GM23248 (cell line): ENCODE data around the gene ATP2C2. TPM values are rescaled to one million over a fixed set of nuclear protein-coding genes. Genes with fewer than 3 reads are reported as not detected.

Source experiments
- DNase-seq: peaks from one replicate; pipeline ENCODE4 v3.0.0-alpha.2; 2015
- H2AFZ ChIP-seq: fragments of 200-600 bp; sonication (generic); 2 replicates; pipeline ENCODE4 v1.6.1; 2016; ENCODE audit warnings: antibody characterized with exemption
- H3F3A ChIP-seq: fragments of 200-600 bp; sonication (generic); 2 replicates; pipeline ENCODE4 v1.6.1; 2016; ENCODE audit warnings: mild to moderate bottlenecking, antibody characterized with exemption, mixed run types; ENCODE audit not compliant: insufficient read depth
- H3K27ac ChIP-seq: fragments of 200-600 bp; sonication (generic); 2 replicates; pipeline ENCODE4 v1.5.1; 2016; ENCODE audit warnings: mild to moderate bottlenecking
- H3K27me3 ChIP-seq: fragments of 200-600 bp; sonication (generic); replicated peaks from 2 replicates; pipeline ENCODE4 v1.6.1; 2016; ENCODE audit warnings: mild to moderate bottlenecking; ENCODE audit not compliant: insufficient read depth
- H3K36me3 ChIP-seq: fragments of 200-600 bp; sonication (generic); 2 replicates; pipeline ENCODE4 v1.6.1; 2016; ENCODE audit warnings: low read depth, mild to moderate bottlenecking
- H3K4me1 ChIP-seq: fragments of 200-600 bp; sonication (generic); 2 replicates; pipeline ENCODE4 v1.6.1; 2016; ENCODE audit warnings: mild to moderate bottlenecking; ENCODE audit not compliant: insufficient read depth
- H3K4me2 ChIP-seq: fragments of 200-600 bp; sonication (generic); one replicate; pipeline ENCODE4 v1.6.1; 2016; ENCODE audit warnings: mild to moderate bottlenecking; ENCODE audit not compliant: unreplicated experiment
- H3K4me3 ChIP-seq: fragments of 200-600 bp; sonication (generic); 2 replicates; pipeline ENCODE4 v1.5.1; 2016; ENCODE audit warnings: mild to moderate bottlenecking
- H3K79me2 ChIP-seq: fragments of 200-600 bp; sonication (generic); 2 replicates; pipeline ENCODE4 v1.6.1; 2016; ENCODE audit warnings: mild to moderate bottlenecking; ENCODE audit not compliant: insufficient read depth
- H3K9ac ChIP-seq: fragments of 200-600 bp; sonication (generic); 2 replicates; pipeline ENCODE4 v1.6.1; 2016; ENCODE audit warnings: mild to moderate bottlenecking
- H3K9me2 ChIP-seq: fragments of 200-600 bp; sonication (generic); 2 replicates; pipeline ENCODE4 v1.6.1; 2016; ENCODE audit warnings: mixed run types, mild to moderate bottlenecking, moderate library complexity; ENCODE audit not compliant: insufficient read depth
- H3K9me3 ChIP-seq: fragments of 200-600 bp; sonication (generic); one replicate; pipeline ENCODE4 v1.6.1; 2017; ENCODE audit warnings: low read depth
- H4K20me1 ChIP-seq: fragments of 200-600 bp; sonication (generic); 2 replicates; pipeline ENCODE4 v1.6.0; 2016; ENCODE audit not compliant: insufficient read depth
- EZH2 ChIP-seq: fragments of 200-600 bp; sonication (generic); IDR thresholded peaks from 2 replicates; pipeline ENCODE4 v1.6.1; 2018; ENCODE audit warnings: antibody characterized with exemption, mild to moderate bottlenecking; ENCODE audit not compliant: insufficient read depth, poor library complexity, severe bottlenecking
- EZH2phosphoT487 ChIP-seq: fragments of 200-600 bp; sonication (generic); IDR thresholded peaks from 2 replicates; pipeline ENCODE4 v1.6.1; 2018; ENCODE audit warnings: antibody characterized with exemption, moderate library complexity, mild to moderate bottlenecking, low read depth; ENCODE audit not compliant: insufficient read depth
- WGBS, 2 experiments: methylation state at CpG; one replicate each; pipeline ENCODE4 v1.1.6; 2015 to 2017; ENCODE audit warnings: low lambda C conversion rate in 2 of 2, low coverage in 1 of 2; ENCODE audit errors: missing lambda C conversion rate in 2 of 2; 5-methylcytosine and 5-hydroxymethylcytosine counted together
- in situ Hi-C: fragments of 300-500 bp; cut with MboI; formaldehyde crosslinking; loops from 2 replicates; pipeline ENCODE4 v1.15.0; 2020
- polyA plus RNA-seq: library from polyadenylated mRNA; unstranded; fragments of >200 nt; fragmentation: Nextera tagmentation; extraction: Ambion mirVana; gene quantifications from 2 replicates; pipeline ENCODE4 v1.2.1, GENCODE V29; 2016
- total RNA-seq: library from RNA; depleted of rRNA; stranded (reverse); fragments of >200 nt; shearing (Covaris generic); gene quantifications from 2 replicates; pipeline ENCODE4 v1.2.3, GENCODE V29; 2014

The ATP2C2 gene
- total and polyA plus RNA-seq, 2 experiments from 2014 or later: 0.84 TPM; not detected in 1

- in situ Hi-C loops: no loop called here
- no peak for TF ChIP-seq EZH2phosphoT487
- TF ChIP-seq EZH2: no peak
These were observed 12.1 kb downstream of the ATP2C2 start for GRCh38 chr16:84380405-84380804.

DNA sequence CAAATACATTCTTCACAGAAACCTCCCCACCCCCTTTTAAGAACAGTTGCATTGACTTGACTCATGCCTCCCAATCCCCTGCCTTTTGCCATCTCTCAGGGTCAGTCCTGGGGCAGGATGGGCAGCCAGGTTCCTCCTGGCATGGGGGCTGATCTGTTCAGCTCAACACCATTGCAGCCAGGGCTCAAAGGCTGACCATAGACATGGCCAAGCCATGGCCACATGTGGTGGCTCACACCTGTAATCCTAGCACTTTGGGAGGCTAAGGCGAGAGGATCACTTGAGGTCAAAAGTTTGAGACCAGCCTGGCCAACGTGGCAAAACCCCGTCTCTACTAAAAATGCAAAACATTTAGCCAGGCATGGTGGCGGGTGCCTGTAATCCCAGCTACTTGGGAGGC is 14.1 kb downstream of the ATP2C2 start:
- WGBS, 2 experiments: 53 to 60% methylated on average over 4 of the region's 4 CpGs

More at GRCh38 chr16:84380405-84380804, 12.1 kb downstream of the ATP2C2 start:
- no peak overlapping the region for H3K4me3 ChIP-seq
- no peak for DNase-seq
- H3F3A ChIP-seq: no peaks in the 10 kb centered on the region
- no peaks in the 10 kb centered on the region for H3K9me3 ChIP-seq
- H3K36me3 ChIP-seq: no peaks in the 10 kb centered on the region
- H3K9ac ChIP-seq: no peak overlapping the region
- peaks cover 21% of the 10 kb centered on the region; the same call in 1 of the 2 replicates for H3K27me3 ChIP-seq
- no peaks in the 10 kb centered on the region for H4K20me1 ChIP-seq
- 65 to 69% methylated on average over 8 of the region's 8 CpGs for WGBS, 2 experiments
- no peaks in the 10 kb centered on the region for H3K79me2 ChIP-seq
- no peaks in the 10 kb centered on the region for H3K4me1 ChIP-seq
- no peak overlapping the region for H3K4me2 ChIP-seq
- no peak overlapping the region for H3K27ac ChIP-seq
- no peaks in the 10 kb centered on the region for H3K9me2 ChIP-seq
- H2AFZ ChIP-seq: no peak overlapping the region

DNA sequence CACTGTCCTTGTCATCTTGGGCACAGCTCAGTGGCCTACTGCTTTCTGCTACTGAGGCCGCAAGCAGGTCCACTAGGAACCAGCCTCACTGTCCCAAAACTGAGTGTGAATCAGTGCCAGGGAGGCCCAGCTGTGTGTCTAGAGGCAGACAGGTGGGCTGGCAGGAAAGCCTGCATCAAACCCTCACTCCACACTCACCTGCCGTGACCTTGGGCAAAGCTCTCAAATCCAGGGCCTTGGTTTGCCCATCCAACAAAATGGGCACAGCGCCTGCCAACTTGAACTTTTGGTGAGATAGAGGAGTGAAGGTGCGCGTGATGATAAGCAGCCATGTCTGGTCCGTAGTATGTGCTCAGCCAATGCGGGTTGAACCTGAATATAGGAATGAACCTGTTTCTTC is 14.8 kb downstream of the ATP2C2 start:
- no peaks in the 10 kb centered on the region for H3K36me3 ChIP-seq
- no peaks in the 10 kb centered on the region for H3F3A ChIP-seq
- in situ Hi-C loops: no loop called here

More for the DNA sequence above, 14.1 kb downstream of the ATP2C2 start:
- no peak for TF ChIP-seq EZH2
- TF ChIP-seq EZH2phosphoT487: no peak
- Histone ChIP-seq H3K4me1 (no peaks in the 10 kb centered on the region), H3K9me2 (no peaks in the 10 kb centered on the region), H3K79me2 (no peaks in the 10 kb centered on the region), H3K4me2 (no peak overlapping the region), H2AFZ (no peak overlapping the region), H3K36me3 (no peaks in the 10 kb centered on the region), H3K27ac (no peak overlapping the region), H4K20me1 (no peaks in the 10 kb centered on the region), H3K4me3 (no peak overlapping the region), H3K27me3 (peaks cover 12% of the 10 kb centered on the region; the same call in 1 of the 2 replicates), H3K9me3 (no peaks in the 10 kb centered on the region), H3F3A (no peaks in the 10 kb centered on the region), H3K9ac (no peak overlapping the region)
- in situ Hi-C loops: no loop called here
- DNase-seq: no peak

DNA sequence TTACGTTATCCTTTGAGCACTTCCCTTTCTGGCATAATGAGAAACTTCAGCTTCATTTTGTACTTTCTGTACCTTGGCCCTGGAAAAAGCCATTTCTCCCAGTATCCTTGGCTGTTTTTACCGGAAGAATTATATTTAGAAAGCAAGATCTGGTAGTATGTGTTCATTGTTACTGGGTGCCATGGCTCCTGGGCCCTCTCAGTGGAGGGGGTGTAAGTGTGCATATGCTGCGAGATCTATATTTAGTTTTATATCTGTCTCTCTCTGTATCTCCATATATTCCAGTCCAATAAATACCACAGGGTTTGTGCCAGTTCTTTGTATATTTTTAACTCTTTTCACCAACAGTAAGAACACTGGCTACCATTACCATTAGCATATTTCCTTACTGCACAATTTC is 17.7 kb downstream of the ATP2C2 start:
- in situ Hi-C loops: no loop called here
- H4K20me1 ChIP-seq: no peaks in the 10 kb centered on the region
- H3K9me2 ChIP-seq: no peaks in the 10 kb centered on the region
- H3K9ac ChIP-seq: no peak overlapping the region
- no peak overlapping the region for H3K27ac ChIP-seq
- no peak overlapping the region for H3K4me2 ChIP-seq
- TF ChIP-seq EZH2phosphoT487: no peak
- TF ChIP-seq EZH2: no peak
- no peaks in the 10 kb centered on the region for H3K79me2 ChIP-seq
- WGBS, 2 experiments: 55 to 62% methylated on average over 3 of the region's 3 CpGs
- no peaks in the 10 kb centered on the region for H3K36me3 ChIP-seq
- H3K27me3 ChIP-seq: peaks cover 4% of the 10 kb centered on the region; the same call in 1 of the 2 replicates
- no peak for DNase-seq
- no peak overlapping the region for H3K4me3 ChIP-seq
- no peaks in the 10 kb centered on the region for H3K4me1 ChIP-seq
- no peaks in the 10 kb centered on the region for H3K9me3 ChIP-seq
- H2AFZ ChIP-seq: no peak overlapping the region
- H3F3A ChIP-seq: no peaks in the 10 kb centered on the region

More for the DNA sequence above, 14.8 kb downstream of the ATP2C2 start:
- no peaks in the 10 kb centered on the region for H3K4me1 ChIP-seq
- WGBS, 2 experiments: 68 to 76% methylated on average over 7 of the region's 7 CpGs
- H3K9me3 ChIP-seq: no peaks in the 10 kb centered on the region
- H3K27ac ChIP-seq: no peak overlapping the region
- DNase-seq: no peak
- TF ChIP-seq EZH2phosphoT487 (no peak), EZH2 (no peak)
- no peak overlapping the region for H3K4me3 ChIP-seq
- no peaks in the 10 kb centered on the region for H3K9me2 ChIP-seq
- peaks cover 9% of the 10 kb centered on the region; the same call in 1 of the 2 replicates for H3K27me3 ChIP-seq
- no peaks in the 10 kb centered on the region for H4K20me1 ChIP-seq
- H3K4me2 ChIP-seq: no peak overlapping the region
- no peak overlapping the region for H2AFZ ChIP-seq
- H3K79me2 ChIP-seq: no peaks in the 10 kb centered on the region
- H3K9ac ChIP-seq: no peak overlapping the region

- no peak overlapping the region for H3K9ac ChIP-seq
- H3K9me3 ChIP-seq: no peaks in the 10 kb centered on the region
- H3K27ac ChIP-seq: no peak overlapping the region
- H3F3A ChIP-seq: no peaks in the 10 kb centered on the region
- no peaks in the 10 kb centered on the region for H4K20me1 ChIP-seq
- 72 to 75% methylated on average over 11 of the region's 11 CpGs for WGBS, 2 experiments
- no peaks in the 10 kb centered on the region for H3K36me3 ChIP-seq
- DNase-seq: no peak
- no peaks in the 10 kb centered on the region for H3K9me2 ChIP-seq
- no peaks in the 10 kb centered on the region for H3K4me1 ChIP-seq
- no peak overlapping the region for H3K4me2 ChIP-seq
- no peak overlapping the region for H2AFZ ChIP-seq
- H3K27me3 ChIP-seq: no peaks in the 10 kb centered on the region; the same call in 1 of the 2 replicates
- H3K4me3 ChIP-seq: no peak overlapping the region
- in situ Hi-C loops: no loop called here
- no peaks in the 10 kb centered on the region for H3K79me2 ChIP-seq
- no peak for TF ChIP-seq EZH2phosphoT487
- no peak for TF ChIP-seq EZH2
These were observed 18.7 kb downstream of the ATP2C2 start for GRCh38 chr16:84387021-84387420.
